ENCODE measurements around the gene FAM240B.
A peak's percentile ranks its signal among the peaks of the same experiment; 100 is the strongest.

The FAM240B gene

DNA sequence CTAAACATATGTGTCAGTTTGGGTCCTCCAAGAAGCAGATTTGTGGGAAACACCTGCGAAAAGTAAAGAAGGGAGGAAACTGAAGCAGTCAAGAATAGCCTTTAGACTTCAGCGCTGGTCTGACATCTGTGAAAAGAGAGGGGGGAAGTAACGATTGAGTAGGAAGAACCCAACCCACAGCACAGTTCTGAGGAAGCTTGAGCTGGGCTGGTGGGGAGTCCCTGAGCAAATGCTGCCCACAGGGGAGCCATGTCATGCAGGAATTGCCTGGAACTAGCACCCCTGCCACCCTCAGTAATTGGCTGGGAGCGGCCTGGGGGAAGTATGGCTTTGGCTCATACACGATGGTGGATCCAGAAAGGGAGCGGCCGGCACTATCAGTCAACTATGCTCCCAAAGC is 20.6 kb downstream of the FAM240B start:
- peak; percentile 28 to 67 (median 44) for DNase-seq

DNA sequence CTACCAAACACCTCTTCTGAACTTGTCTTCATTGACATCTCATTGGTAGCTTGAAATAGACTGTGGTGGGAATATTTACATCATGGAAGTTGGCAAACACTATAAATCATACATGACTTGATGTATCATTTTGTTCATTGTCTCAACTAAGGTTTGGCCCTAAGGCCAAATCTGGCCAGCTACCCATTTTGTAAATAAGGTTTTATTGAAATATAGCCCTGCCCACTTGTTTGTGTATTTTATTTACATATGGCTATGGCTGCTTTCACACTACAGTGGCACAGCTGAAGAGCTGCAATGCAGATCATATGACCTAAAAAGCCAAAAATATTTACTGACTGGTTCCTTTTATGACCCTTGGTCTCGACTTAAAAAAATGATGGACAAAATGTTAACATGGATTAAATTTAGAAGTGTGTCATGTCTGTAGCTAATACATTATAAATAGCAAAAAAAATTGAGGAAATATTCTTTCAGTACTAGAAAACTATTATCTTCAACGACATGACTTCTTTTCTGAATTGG is 22.1 kb downstream of the FAM240B start:
- DNase-seq = no peak

DNA sequence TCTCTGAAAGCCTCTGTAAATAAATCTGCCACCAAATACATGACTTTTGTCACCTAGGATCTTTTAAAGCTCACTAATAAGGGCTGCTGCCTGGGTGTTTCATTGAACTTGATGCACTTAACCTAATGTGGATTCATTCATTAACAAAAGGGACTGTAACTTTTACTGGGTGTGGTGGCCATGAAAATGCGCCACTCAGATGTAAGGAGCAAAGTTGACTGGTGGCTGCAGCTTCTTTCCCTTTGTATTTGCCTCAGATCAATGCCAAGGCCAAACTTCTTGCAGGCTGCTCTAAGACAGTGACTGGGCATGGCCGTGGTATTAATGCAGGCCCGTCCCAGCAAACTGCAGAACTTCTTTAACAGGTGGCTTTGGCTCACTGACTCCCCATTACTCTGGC is 22.9 kb downstream of the FAM240B start:
- DNase-seq = no peak

DNA sequence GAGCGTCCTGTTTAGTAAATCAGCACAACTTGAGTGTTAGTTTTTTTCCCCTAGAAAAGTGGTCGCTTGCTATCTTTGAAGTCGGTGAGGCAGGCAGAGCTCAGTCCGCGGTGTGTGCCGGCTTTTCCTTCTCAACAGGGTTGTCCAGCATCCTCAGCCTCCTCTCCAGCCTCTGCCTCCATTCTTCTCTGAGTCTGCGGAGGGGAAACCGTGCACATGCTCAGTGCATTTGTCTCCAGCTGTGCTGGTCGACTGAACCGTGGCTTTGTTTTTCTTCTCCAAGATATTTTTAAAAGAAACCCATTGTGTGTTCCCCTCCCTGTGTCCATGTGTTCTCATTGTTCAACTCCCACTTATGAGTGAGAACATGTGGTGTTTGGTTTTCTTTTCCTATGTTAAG is 25.3 kb downstream of the FAM240B start:
- DNase-seq = no peak

DNA sequence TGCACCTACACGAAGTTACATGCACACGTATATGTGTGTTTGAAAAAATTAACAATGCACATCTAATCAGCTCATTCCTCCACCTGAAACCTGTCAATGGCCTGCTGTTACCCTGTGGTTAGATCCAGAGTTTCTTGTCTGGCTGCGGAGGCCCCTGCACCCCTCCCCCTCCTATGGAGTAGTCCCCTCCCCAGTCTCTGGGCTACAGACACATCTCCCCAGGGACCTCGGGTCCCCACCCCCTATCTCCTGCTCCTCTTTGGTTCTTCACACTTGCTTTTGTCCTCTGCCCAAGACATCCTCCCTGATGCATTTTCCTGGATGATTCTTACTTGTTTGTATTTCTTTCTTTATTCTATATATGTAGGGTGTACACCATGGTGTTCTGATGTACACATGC is 27.2 kb downstream of the FAM240B start:
- no peak for DNase-seq

DNA sequence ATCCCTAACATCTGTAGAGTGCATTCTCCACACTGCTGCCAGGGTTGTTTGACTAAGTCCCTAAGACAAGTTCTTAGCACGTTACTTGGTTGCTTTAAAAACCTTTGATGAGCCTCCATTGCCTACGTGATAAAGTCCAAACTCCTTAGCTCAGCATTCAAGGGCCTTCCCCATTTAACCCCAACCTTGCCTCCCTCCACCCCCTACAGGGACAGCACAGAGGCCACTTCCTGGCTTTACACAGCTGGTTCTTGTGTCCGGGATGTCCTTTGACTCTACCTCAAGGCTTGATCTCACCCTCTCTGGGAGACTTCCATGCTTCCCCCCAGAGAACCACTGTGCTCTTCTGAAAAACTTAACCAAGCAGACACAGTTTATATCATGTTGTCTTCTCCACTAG is 29.4 kb downstream of the FAM240B start:
- no peak for DNase-seq

DNA sequence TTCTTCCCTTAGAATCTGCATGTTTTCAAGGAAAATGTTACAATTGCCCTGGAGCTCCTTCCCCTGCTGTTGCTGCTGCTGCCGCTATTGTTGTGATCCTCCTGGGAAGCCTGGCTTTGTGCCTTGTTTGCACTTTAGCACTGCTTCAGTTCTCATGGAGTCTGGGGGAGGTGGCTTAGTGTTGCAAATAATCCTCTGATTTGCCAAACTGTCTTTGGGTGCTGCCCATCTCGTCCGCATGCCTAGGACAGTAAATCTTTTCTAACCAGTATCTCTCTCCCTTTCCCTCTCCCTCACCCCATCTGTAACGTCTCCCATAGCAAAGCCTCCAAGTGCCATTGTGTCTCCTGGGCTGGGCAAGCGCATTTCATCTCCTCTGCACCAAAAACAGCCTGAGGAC is 30.3 kb downstream of the FAM240B start:
- DNase-seq = no peak

DNA sequence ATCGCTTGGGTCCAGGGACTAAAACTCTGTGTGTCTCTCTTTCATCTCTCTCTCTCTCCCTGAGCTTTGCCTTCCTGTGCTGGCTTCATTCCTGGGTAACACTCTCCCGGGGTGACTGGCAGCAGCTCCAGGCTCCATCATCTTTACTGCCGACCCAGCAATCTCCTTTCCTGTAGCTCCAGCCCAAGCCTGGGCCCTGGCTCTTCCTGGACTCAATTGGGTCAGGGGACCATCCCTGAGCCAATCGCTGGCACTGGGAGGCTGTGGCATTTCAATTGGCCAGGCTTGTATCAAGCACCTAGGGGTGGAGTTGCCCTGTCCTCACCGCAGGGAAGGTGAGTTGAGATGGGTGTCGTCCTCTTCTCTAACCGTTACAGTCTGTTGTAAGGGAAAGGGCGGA is 31.9 kb downstream of the FAM240B start:
- no peak for DNase-seq

DNA sequence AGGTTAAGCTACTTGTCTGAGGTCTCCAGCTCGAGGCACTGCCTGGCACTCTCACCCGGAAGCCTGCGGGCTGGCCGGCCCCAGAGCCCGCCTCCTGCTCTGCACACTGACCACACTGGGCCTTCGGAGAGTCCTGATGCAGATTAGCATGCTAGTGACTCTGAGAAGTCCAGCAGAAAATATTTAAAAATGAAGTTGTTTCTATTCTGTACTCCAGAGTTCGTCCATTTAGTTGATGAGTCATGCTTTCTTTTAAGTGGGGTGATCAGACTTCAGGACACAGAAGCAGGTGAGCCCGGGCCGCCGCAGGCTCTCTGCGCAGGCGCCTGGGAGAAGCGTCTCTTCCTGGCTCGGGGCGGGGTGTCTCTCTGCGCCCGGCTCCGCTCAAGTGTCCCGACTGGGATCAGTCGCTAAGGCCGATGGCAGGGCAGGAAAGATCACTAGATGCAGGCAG is 32.5 kb downstream of the FAM240B start:
- peak in 2 of 4 experiments; percentile 21 to 24 for DNase-seq

DNA sequence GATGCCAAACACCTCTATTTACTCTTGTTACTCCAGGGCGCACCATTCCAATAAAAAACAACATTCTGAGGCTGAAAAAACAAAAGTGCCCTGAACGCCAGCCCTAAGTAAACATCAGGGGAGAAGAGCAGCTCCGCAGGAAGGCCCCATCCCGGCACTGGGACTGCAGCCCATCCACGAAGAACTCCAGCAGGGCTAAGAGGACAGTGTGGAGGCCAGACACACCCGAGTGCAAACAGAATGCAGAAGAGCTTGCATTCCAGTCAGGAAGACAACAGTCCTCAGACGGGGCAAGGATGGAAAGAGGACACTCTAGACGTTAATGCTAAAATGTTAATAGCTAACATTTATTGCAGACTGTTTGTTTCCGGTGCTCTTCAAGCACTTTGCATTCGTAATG is 33.0 kb downstream of the FAM240B start:
- no peak for DNase-seq

DNA sequence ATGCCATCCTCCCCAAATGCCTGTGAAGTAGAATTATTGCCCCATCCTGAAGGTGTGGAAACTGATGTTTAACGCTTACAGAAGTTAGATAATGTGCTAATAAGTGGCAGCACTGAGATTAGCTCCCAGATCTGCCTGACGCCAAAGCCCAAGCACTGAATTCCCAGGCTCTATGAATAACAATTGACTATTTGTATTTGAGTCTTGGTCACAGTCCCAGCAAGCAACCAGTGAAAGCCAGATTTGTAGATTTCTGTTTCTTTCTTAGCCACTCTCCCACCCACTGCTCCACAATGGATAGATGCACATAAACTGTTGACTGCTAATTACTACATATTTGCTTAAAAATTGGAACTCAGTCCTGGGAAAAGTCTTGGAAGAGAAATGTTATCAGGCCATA is 34.4 kb downstream of the FAM240B start:
- no peak for DNase-seq

DNA sequence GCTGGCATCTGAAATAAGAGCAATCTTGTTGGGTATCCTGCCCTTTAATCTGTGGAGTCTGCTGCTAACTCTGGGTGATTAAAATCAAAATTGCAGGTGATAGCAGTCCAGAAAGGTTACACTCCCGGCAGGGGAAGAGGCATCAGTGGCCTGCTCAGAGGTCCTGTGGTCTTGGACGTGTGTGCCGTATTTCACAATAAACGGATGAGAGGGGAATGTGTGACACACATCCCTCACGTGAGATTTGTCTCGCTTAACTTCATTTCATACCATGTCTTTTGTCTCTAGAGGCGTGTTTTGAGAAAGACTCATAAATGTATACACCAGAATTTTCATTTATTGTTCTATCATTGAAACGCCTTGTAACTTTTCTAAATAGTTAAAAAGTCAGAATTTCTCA is 36.6 kb downstream of the FAM240B start:
- no peak for DNase-seq

DNA sequence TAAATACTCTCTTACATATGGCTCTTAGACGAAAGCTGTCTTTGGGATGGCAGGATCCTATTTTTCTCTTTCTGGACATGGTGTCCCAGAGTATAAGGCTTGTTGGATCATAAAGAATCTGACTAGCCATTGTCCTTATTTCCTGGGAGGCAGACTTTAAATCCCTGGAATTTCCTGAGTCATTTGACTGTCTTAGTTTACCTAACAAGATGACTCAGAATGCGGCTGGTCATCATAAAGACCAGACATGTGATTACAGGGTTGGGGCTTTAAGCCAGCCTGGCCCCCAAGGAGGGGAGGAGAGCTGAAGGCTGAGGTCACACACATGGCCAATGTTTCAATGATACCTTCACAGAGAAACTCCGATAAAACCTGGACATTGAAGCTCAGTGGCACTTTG is 37.2 kb downstream of the FAM240B start:
- no peak for DNase-seq

DNA sequence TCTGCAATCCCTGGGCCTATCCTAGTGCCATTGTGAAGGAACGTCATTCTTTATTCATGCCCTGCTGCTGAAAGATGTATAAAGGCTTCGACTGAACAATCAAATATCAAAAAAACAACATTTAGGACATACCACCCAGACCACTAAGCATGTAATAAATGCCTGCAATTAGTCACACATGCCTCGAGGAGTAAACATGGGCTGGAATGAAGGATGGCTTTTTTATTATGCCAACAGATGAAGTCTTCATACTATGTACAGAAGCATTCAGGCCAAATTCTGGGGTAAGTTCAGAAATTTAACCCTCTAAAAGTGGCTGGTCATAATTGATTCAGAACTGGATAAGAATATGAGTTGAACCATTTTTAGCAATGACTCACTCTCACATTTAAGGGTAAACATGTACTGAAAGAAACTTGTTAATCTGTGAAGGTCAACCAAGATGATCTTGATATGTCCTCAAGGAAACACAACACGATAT is 38.1 kb downstream of the FAM240B start:
- no peak for DNase-seq

DNA sequence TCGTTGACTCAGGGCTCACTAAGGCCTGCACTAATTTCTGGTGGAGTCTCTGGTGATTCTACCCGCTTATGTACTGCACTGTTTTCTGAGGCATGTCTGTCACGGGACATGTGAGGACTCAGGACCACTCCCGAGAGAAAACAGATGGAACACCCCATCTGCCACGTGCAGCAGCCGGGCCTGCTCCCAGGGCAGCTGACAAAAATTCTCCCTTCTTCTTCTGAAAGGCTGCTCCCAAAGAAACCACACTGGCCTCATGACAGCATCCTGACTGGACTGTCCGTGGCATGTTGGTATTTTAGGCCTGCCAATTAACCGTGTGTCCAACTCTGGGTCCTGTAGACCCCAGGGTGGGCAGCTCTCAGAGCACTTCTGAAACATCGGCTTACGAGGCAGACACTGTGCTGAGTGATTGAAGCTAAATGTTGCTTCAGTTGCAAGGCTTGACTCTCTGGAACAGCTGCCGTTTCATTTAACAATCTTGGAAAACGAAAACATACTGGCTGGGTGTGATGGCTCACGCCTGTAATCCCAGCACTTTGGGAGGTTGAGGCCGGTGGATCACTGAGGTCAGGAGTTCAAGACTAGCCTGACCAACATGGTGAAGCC is 39.0 kb downstream of the FAM240B start:
- DNase-seq = no peak

DNA sequence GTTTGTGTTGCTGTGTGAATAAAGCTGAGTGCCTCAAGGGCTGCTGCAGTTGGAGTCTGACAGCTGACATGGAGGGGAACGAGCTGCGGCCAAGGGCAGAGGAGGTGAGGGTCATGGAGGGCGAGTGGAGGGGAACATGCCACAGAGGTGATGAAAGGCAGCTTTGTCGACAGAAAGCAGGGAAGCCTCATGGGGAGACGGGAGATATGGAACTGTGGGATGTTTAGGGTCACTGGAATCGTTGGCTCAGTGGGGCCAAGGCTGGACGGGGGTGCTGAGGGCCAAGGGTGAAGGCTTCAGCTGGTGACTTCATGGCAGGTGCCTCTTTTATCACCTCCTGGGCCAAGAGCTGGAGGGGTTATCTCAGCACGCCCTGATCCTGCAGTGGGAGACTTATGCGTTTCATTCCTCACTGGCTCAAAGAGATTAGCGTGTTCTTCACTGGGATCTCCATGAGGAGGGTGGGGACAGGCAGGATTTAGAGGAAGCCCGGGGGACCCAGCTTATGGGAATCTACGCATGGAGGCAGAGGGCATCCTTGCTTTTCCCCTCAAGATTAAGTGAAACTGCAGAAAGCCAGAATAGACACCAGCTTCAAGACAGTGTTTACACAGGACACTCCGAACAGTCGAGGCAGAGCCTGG is 42.2 kb downstream of the FAM240B start:
- DNase-seq = no peak

DNA sequence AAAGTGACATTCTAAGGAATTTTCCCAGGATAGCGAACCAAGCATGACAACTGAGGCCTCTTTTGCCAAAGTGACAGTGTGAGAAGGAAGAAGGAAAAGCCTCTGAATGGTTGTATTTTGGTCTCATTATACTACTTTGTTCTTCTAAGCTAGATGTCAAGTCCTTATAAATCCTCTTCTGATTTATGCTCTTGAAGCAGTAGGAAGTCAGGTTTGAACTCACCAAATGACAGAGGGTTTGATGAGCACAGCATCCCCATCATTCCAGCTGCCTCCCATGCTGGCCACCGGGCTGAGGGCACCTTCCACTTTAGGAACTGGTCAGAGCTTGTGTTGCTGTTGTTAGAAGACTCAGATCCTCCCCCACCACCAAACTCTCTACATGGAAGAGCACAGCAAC is 44.1 kb downstream of the FAM240B start:
- DNase-seq = no peak

DNA sequence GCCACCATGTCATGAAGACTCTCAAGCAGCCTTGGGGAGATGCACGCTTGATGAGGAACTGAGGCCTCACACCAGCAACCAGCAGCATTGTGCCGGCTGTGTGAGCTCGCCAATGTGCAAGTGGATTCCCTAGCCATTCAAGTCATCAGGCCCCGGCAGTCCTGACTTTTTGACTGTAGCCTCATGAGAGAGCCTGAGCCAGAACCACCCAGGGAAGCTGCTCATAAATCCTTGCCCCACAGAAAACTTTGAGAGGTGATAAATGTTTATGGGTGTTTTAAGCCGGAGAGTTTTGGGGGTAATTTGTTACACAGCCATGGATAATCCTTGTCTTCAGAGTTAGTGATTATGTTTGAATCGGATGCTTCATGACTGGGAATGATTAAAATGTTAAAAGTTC is 44.7 kb downstream of the FAM240B start:
- no peak for DNase-seq

DNA sequence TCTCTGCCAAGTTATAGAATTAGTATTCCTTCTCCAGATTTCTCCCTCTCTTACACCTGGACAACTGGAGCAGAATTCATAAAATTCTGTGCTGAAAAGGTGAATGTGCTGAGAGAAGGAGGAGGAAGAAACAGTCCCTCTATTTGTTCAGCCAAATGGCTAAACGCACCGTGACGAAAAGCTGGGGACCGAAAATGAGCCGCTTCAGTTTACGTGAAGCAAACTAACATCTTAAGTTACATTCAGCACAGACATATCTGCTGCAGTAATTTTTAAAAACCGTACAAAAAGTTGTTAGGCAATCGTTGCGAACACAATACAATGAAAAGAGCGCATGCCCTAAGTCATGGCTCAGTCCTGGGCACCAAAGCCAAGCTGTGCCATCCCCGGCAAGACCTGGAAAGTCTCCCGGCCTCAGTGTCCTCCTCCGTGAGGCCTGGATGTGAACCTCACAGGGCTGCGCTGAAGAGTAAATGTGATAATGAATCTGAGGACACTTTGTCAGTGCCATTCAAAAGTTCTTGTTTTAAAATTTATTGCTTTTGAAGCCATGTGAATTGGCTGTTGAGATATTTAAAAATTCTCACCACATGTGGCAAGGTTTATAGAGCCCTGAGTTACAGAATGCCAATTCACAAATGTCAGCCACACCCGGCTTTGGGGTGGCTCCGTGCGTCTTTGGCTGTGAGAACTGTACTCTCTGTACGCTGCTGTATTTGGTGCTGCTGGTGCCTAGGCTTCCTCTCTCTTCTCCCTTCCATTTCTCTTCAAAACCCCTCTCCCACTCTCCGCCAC is 46.3 kb downstream of the FAM240B start:
- no peak for DNase-seq

DNA sequence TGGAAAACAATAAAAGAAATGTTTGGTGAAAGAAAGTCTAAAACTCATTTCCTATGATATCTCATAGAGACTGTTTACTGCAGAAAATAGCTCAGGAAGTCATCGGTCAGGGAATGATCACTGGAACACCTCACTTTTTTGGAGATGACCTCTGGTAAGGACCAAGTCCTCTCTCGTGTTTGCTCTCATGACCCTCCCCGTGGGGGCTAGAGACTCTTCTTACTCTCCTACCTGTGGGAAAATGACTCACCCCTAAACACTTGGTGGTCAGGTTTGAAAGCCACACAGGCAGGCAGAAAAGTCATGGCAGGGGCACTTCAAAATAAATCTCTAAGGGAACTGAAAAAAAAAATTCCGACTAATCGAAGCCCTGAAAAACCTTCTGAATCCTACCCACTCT is 48.2 kb downstream of the FAM240B start:
- no peak for DNase-seq

DNA sequence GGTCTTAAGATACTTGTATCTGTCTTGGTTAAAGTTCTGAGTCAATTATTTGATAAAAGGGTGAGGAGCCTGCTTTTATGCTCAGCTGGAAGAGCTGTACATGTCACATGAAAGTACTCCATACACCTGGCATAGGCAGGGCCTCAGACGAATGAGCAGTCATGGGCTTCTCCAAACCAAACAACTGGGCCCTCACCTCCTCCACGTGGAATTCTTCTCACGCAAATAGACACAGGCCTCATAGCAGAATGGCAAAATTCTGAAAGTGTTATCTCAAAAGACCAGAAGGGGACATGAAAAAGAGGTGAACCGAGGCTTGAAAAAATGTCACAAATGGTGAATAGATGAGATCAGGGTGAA is 48.6 kb downstream of the FAM240B start:
- DNase-seq = no peak

DNA sequence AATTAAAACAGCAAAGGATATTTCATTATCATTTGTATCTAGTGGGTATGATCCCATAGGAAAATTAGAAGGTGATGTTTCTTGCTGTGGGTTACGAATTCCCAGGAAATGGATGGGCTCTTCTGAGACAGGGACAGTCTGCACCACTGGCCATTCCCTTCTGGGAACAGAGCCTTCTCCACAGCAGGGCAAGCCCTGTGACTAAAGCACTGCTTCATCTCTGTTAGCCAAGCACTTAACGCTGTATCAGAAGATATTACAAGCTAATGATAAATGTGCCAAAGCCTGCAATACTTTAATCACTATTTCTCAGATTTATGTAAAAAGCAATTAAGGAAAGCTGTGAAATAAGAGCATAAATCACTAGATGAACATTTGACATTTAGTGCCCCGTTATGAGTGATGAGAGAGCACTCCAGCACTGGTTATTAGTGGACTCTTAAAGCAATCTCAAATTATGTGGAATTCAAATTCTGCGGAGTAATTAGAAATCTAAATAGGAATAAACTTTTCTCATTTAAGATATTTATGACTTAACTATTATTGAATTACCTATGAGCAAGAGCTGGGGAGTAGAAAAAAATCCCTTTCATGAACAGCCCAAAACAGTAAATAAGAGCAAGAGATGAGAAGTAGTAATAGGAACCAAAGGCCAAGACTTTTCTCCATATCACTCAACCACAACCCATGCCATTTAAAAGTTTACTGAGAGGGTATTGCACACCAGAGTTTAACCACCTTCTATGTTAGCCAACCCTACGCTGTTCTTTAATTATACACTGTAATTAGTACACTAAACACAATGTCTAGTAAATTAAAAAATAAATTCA is 49.2 kb downstream of the FAM240B start:
- DNase-seq = no peak
